Neural cell (in vitro differentiated cells): ENCODE results near the gene PHACTR1.

Experiments
- EP300 ChIP-seq: fragments of 450-650 bp; conservative IDR thresholded peaks from 2 replicates; pipeline ENCODE4 v1.6.1; 2014; ENCODE audit warnings: antibody characterized with exemption, mild to moderate bottlenecking, moderate library complexity; ENCODE audit not compliant: poor library complexity, severe bottlenecking
- EZH2 ChIP-seq: fragments of 200-600, 300-800 bp; shearing (Covaris generic), sonication (generic); IDR thresholded peaks from 2 replicates; pipeline ENCODE4 v1.6.1; 2014; ENCODE audit warnings: antibody characterized with exemption, low read length, borderline replicate concordance, mild to moderate bottlenecking; ENCODE audit not compliant: insufficient read depth, poor library complexity, severe bottlenecking
- RAD21 ChIP-seq: fragments of 450-650 bp; conservative IDR thresholded peaks from 2 replicates; pipeline ENCODE4 v1.6.1; 2014; ENCODE audit warnings: antibody characterized with exemption, mild to moderate bottlenecking, moderate library complexity
- SMC3 ChIP-seq: fragments of 450-650 bp; conservative IDR thresholded peaks from 2 replicates; pipeline ENCODE4 v1.6.1; 2014; ENCODE audit warnings: antibody characterized with exemption, mild to moderate bottlenecking, moderate library complexity; ENCODE audit not compliant: poor library complexity
- TAF1 ChIP-seq: IDR thresholded peaks from 2 replicates; pipeline ENCODE4 v1.6.1; 2012; ENCODE audit warnings: low read depth
- TF ChIP-seq, protein P1 (sequence below): IDR thresholded peaks from 2 replicates; pipeline ENCODE4 v1.6.1; 2012; ENCODE audit warnings: borderline replicate concordance
- TF ChIP-seq, protein P2 (sequence below): fragments of 450-650 bp; IDR thresholded peaks from 2 replicates; pipeline ENCODE4 v1.5.1; 2014; ENCODE audit warnings: antibody characterized with exemption, mild to moderate bottlenecking, moderate library complexity; ENCODE audit not compliant: poor library complexity, severe bottlenecking

DNA sequence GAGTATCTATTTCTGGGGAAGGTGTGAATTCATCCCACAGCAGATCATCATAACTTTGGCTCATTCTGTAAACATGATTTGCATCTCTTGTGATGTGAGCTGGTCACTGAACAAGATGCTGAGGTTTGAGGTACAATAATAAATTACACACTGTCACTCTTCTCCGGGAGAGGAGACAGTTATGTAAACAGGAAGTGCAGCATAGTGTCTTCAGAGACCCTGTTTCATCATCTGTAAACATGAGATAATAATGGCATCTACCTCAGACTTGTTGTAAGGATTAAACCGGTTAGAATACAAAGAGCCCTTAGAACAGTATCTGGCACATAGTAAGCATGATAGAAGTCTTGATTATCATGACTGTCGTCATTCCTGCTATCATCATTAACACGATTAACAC is 486.6 kb downstream of the PHACTR1 start:
- TF ChIP-seq, protein P1, sequence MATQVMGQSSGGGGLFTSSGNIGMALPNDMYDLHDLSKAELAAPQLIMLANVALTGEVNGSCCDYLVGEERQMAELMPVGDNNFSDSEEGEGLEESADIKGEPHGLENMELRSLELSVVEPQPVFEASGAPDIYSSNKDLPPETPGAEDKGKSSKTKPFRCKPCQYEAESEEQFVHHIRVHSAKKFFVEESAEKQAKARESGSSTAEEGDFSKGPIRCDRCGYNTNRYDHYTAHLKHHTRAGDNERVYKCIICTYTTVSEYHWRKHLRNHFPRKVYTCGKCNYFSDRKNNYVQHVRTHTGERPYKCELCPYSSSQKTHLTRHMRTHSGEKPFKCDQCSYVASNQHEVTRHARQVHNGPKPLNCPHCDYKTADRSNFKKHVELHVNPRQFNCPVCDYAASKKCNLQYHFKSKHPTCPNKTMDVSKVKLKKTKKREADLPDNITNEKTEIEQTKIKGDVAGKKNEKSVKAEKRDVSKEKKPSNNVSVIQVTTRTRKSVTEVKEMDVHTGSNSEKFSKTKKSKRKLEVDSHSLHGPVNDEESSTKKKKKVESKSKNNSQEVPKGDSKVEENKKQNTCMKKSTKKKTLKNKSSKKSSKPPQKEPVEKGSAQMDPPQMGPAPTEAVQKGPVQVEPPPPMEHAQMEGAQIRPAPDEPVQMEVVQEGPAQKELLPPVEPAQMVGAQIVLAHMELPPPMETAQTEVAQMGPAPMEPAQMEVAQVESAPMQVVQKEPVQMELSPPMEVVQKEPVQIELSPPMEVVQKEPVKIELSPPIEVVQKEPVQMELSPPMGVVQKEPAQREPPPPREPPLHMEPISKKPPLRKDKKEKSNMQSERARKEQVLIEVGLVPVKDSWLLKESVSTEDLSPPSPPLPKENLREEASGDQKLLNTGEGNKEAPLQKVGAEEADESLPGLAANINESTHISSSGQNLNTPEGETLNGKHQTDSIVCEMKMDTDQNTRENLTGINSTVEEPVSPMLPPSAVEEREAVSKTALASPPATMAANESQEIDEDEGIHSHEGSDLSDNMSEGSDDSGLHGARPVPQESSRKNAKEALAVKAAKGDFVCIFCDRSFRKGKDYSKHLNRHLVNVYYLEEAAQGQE, result no peak
- TF ChIP-seq, protein P2, sequence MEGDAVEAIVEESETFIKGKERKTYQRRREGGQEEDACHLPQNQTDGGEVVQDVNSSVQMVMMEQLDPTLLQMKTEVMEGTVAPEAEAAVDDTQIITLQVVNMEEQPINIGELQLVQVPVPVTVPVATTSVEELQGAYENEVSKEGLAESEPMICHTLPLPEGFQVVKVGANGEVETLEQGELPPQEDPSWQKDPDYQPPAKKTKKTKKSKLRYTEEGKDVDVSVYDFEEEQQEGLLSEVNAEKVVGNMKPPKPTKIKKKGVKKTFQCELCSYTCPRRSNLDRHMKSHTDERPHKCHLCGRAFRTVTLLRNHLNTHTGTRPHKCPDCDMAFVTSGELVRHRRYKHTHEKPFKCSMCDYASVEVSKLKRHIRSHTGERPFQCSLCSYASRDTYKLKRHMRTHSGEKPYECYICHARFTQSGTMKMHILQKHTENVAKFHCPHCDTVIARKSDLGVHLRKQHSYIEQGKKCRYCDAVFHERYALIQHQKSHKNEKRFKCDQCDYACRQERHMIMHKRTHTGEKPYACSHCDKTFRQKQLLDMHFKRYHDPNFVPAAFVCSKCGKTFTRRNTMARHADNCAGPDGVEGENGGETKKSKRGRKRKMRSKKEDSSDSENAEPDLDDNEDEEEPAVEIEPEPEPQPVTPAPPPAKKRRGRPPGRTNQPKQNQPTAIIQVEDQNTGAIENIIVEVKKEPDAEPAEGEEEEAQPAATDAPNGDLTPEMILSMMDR, result no peak
- no peak for TF ChIP-seq EP300
- TF ChIP-seq EZH2, result no peak
- TF ChIP-seq TAF1, result no peak
- no peak for TF ChIP-seq RAD21
- no peak for TF ChIP-seq SMC3
